Karpas-422 (cell line): ENCODE measurements around the gene NDE1. TPM values are rescaled to one million over a fixed set of nuclear protein-coding genes. Genes with fewer than 3 reads are reported as not detected.
"Not testable (repeated sequence)": the region's sequence is repeated elsewhere in the genome, so short reads cannot be mapped to it uniquely, and the experiment has no call there.

Experiments
- DNase-seq: peaks from one replicate; pipeline ENCODE4 v3.0.0-alpha.2; 2015
- H2AFZ ChIP-seq: fragments of 200-600 bp; sonication (generic); 2 replicates; pipeline ENCODE4 v1.6.1; 2014; ENCODE audit warnings: antibody characterized with exemption, low read length, mixed read lengths
- H3K27ac ChIP-seq: fragments of 200-600 bp; sonication (generic); 2 replicates; pipeline ENCODE4 v1.5.1; 2014; ENCODE audit warnings: mild to moderate bottlenecking, low read length, moderate library complexity
- H3K27me3 ChIP-seq: fragments of 200-600 bp; sonication (generic); 2 replicates; pipeline ENCODE4 v1.6.1; 2014; ENCODE audit warnings: low read length, mixed read lengths
- H3K36me3 ChIP-seq: fragments of 200-600 bp; sonication (generic); 2 replicates; pipeline ENCODE4 v1.6.1; 2014; ENCODE audit warnings: low read length, mixed read lengths; ENCODE audit not compliant: insufficient read depth
- H3K4me1 ChIP-seq: fragments of 200-600 bp; sonication (generic); 2 replicates; pipeline ENCODE4 v1.6.1; 2014; ENCODE audit warnings: mild to moderate bottlenecking, low read length, mixed read lengths
- H3K4me2 ChIP-seq: fragments of 200-600 bp; sonication (generic); 2 replicates; pipeline ENCODE4 v1.6.1; 2014; ENCODE audit warnings: low read length, low read depth, mild to moderate bottlenecking; ENCODE audit not compliant: poor library complexity, severe bottlenecking
- H3K4me3 ChIP-seq: fragments of 200-600 bp; sonication (generic); 2 replicates; pipeline ENCODE4 v1.5.1; 2014; ENCODE audit warnings: mild to moderate bottlenecking, antibody characterized with exemption, low read length, mixed read lengths
- H3K79me2 ChIP-seq: fragments of 200-600 bp; sonication (generic); 2 replicates; pipeline ENCODE4 v1.6.1; 2014; ENCODE audit warnings: mild to moderate bottlenecking, low read length, mixed read lengths
- H3K9ac ChIP-seq: fragments of 200-600 bp; sonication (generic); 2 replicates; pipeline ENCODE4 v1.6.0; 2014; ENCODE audit warnings: low read length
- H3K9me2 ChIP-seq: fragments of 200-600 bp; sonication (generic), shearing (Covaris generic); replicated peaks from 2 replicates; pipeline ENCODE4 v1.6.0; 2014; ENCODE audit warnings: mild to moderate bottlenecking, low read length, moderate library complexity; ENCODE audit not compliant: insufficient read depth
- H3K9me3 ChIP-seq: fragments of 300-700, 200-600 bp; sonication (generic); 2 replicates; pipeline ENCODE4 v1.6.1; 2014; ENCODE audit warnings: low read length, mixed read lengths
- H4K20me1 ChIP-seq: fragments of 200-600 bp; sonication (generic); 2 replicates; pipeline ENCODE4 v1.6.1; 2014; ENCODE audit warnings: mild to moderate bottlenecking, antibody characterized with exemption, low read length, low read depth; ENCODE audit not compliant: insufficient read depth
- total RNA-seq: library from RNA; depleted of rRNA; stranded (reverse); fragments of >200 nt; shearing (Covaris generic); gene quantifications from 2 replicates; pipeline ENCODE4 v1.2.3, GENCODE V29; 2014; ENCODE audit warnings: low replicate concordance; rRNA removed

Gene NDE1
- total RNA-seq: 39.4 and 63.0 TPM in 2 replicates

- Histone ChIP-seq H3K79me2 (peaks cover 50% of the 10 kb centered on the region), H3K4me3 (peak within 1 kb of the TSS; percentile 99), H3K27me3 (no peaks in the 10 kb centered on the region), H3K9me2 (no peaks in the 10 kb centered on the region), H3K36me3 (peaks cover 16% of the 10 kb centered on the region; the same call in 1 of the 2 replicates), H2AFZ (peak within 1 kb of the TSS; percentile 92), H3K27ac (peak within 1 kb of the TSS; percentile 69), H4K20me1 (0 out of 2 replicates have a peak, but pooled peaks cover 6% of the 10 kb centered on the region), H3K9me3 (no peaks in the 10 kb centered on the region), H3K9ac (peak within 1 kb of the TSS; percentile 98), H3K4me1 (peaks cover 35% of the 10 kb centered on the region), H3K4me2 (peak within 1 kb of the TSS; percentile 99)
- DNase-seq: peak; percentile 95
These were observed at the start of gene NDE1 for GRCh38 chr16:15650019-15650697. TSS of gene NDE1 (plus strand) at chr16:15650245. CDS start at chr16:15664779, 14,534 bp downstream.

GRCh38 chr16:15601212-15601879, 48.7 kb upstream of the NDE1 start:
- H3K9me2 ChIP-seq: no peaks in the 10 kb centered on the region
- DNase-seq: no peak
- no peaks in the 10 kb centered on the region for H3K79me2 ChIP-seq

GRCh38 chr16:15602285-15603044, 47.6 kb upstream of the NDE1 start:
- H4K20me1 ChIP-seq: no peaks in the 10 kb centered on the region

More at GRCh38 chr16:15601212-15601879, 48.7 kb upstream of the NDE1 start:
- Histone ChIP-seq H3K4me1 (no peaks in the 10 kb centered on the region), H4K20me1 (no peaks in the 10 kb centered on the region), H2AFZ (no peak overlapping the region), H3K9me3 (no peaks in the 10 kb centered on the region), H3K4me3 (no peak overlapping the region), H3K9ac (no peak overlapping the region), H3K27me3 (no peaks in the 10 kb centered on the region), H3K4me2 (no peak overlapping the region), H3K36me3 (peaks cover 22% of the 10 kb centered on the region; the same call in 1 of the 2 replicates), H3K27ac (no peak overlapping the region)

GRCh38 chr16:15604460-15605440, 45.3 kb upstream of the NDE1 start:
- Histone ChIP-seq H3K36me3 (peaks cover 34% of the 10 kb centered on the region; the same call in 1 of the 2 replicates), H3K4me1 (no peaks in the 10 kb centered on the region), H3K79me2 (no peaks in the 10 kb centered on the region), H3K9ac (no peak overlapping the region), H3K27ac (no peak overlapping the region), H2AFZ (no peak overlapping the region), H3K27me3 (no peaks in the 10 kb centered on the region), H3K4me2 (no peak overlapping the region), H3K9me2 (no peaks in the 10 kb centered on the region), H4K20me1 (no peaks in the 10 kb centered on the region), H3K9me3 (no peaks in the 10 kb centered on the region), H3K4me3 (no peak overlapping the region)
- no peak for DNase-seq

More at GRCh38 chr16:15602285-15603044, 47.6 kb upstream of the NDE1 start:
- no peaks in the 10 kb centered on the region for H3K9me2 ChIP-seq
- peaks cover 18% of the 10 kb centered on the region; the same call in 1 of the 2 replicates for H3K36me3 ChIP-seq
- no peak overlapping the region for H2AFZ ChIP-seq
- DNase-seq: no peak
- no peak overlapping the region for H3K9ac ChIP-seq
- no peak overlapping the region for H3K4me3 ChIP-seq
- no peaks in the 10 kb centered on the region for H3K27me3 ChIP-seq
- H3K4me2 ChIP-seq: no peak overlapping the region
- no peaks in the 10 kb centered on the region for H3K9me3 ChIP-seq
- no peak overlapping the region for H3K27ac ChIP-seq
- H3K79me2 ChIP-seq: no peaks in the 10 kb centered on the region
- H3K4me1 ChIP-seq: no peaks in the 10 kb centered on the region

GRCh38 chr16:15605839-15606517, 44.1 kb upstream of the NDE1 start:
- peaks cover 43% of the 10 kb centered on the region; the same call in 1 of the 2 replicates for H3K36me3 ChIP-seq
- H4K20me1 ChIP-seq: no peaks in the 10 kb centered on the region
- no peak overlapping the region for H3K27ac ChIP-seq
- H3K4me2 ChIP-seq: no peak overlapping the region
- no peak overlapping the region for H3K4me3 ChIP-seq
- no peaks in the 10 kb centered on the region for H3K9me2 ChIP-seq
- no peak overlapping the region for H3K9ac ChIP-seq
- no peaks in the 10 kb centered on the region for H3K4me1 ChIP-seq
- H2AFZ ChIP-seq: no peak overlapping the region
- DNase-seq: no peak
- no peaks in the 10 kb centered on the region for H3K79me2 ChIP-seq
- no peaks in the 10 kb centered on the region for H3K27me3 ChIP-seq
- no peaks in the 10 kb centered on the region for H3K9me3 ChIP-seq

GRCh38 chr16:15606518-15607220, 43.4 kb upstream of the NDE1 start:
- Histone ChIP-seq H3K4me1 (no peaks in the 10 kb centered on the region), H3K36me3 (peaks cover 44% of the 10 kb centered on the region), H3K9ac (no peak overlapping the region), H3K9me3 (no peaks in the 10 kb centered on the region), H3K4me3 (no peak overlapping the region), H3K4me2 (no peak overlapping the region), H3K79me2 (no peaks in the 10 kb centered on the region), H3K27me3 (no peaks in the 10 kb centered on the region), H2AFZ (no peak overlapping the region), H4K20me1 (no peaks in the 10 kb centered on the region), H3K9me2 (no peaks in the 10 kb centered on the region), H3K27ac (no peak overlapping the region)
- DNase-seq: no peak

- H3K27ac ChIP-seq: not testable (repeated sequence)
These were observed 42.8 kb upstream of the NDE1 start for GRCh38 chr16:15607221-15607699.

More at GRCh38 chr16:15607221-15607699, 42.8 kb upstream of the NDE1 start:
- H4K20me1 ChIP-seq, H3K9me3 ChIP-seq, H3K9me2 ChIP-seq, H3K79me2 ChIP-seq, H3K27me3 ChIP-seq, DNase-seq, H2AFZ ChIP-seq, H3K9ac ChIP-seq, H3K4me2 ChIP-seq, H3K4me1 ChIP-seq, H3K4me3 ChIP-seq: not testable (repeated sequence)
- H3K36me3 ChIP-seq: peaks cover 49% of the 10 kb centered on the region
